CD4-positive, alpha-beta T cell (primary cell): ENCODE results near the gene SNORC. TPM values are rescaled to one million over a fixed set of nuclear protein-coding genes. Genes with fewer than 3 reads are reported as not detected.

Experiments
- ATAC-seq: fragments of 200-7000 bp; cut with Tn5 transposase; one replicate; pipeline ENCODE4 v1.10.0; 2022; ENCODE audit warnings: mild to moderate bottlenecking; ENCODE audit not compliant: poor library complexity
- CTCF ChIA-PET: fragments of 350-600 bp; sonication (Branson Sonifier 250); formaldehyde crosslinking; loops from one replicate; lab custom pipeline; 2021; ENCODE audit warnings: antibody characterized with exemption, inconsistent platforms; lab: Charles Lee
- POLR2A ChIA-PET: fragments of 350-600 bp; sonication (Branson Sonifier 250); formaldehyde crosslinking; loops from one replicate; lab custom pipeline; 2021; ENCODE audit warnings: antibody characterized with exemption, inconsistent platforms; lab: Charles Lee
- DNase-seq, 14 experiments: peaks; one replicate each; pipeline ENCODE4 v3.0.0-alpha.2; 2013 to 2020; ENCODE audit warnings: mixed read lengths in 2 of 14
- H3K27ac ChIP-seq, 2 donors: one replicate each; pipeline versions ENCODE4 v1.5.1 to v1.7.0; 2013; ENCODE audit warnings: low read length in 2 of 2, low read depth in 1 of 2, mild to moderate bottlenecking in 1 of 2
- H3K27me3 ChIP-seq, 2 experiments: 1 replicate in 1 of 2; 2 replicates in 1 of 2; pipeline versions ENCODE4 v1.6.1 to v1.7.0; 2013; ENCODE audit warnings: low read length in 2 of 2, control low read depth in 1 of 2, mild to moderate bottlenecking in 1 of 2, moderate library complexity in 1 of 2; ENCODE audit not compliant: insufficient read depth in 2 of 2, control insufficient read depth in 1 of 2
- H3K36me3 ChIP-seq: one replicate; pipeline ENCODE4 v1.6.1; 2013; ENCODE audit warnings: low read length, control low read depth; ENCODE audit not compliant: insufficient read depth
- H3K4me1 ChIP-seq: one replicate; pipeline ENCODE4 v1.6.1; 2013; ENCODE audit warnings: low read length, control low read depth; ENCODE audit not compliant: insufficient read depth
- H3K4me3 ChIP-seq: one replicate; pipeline ENCODE4 v1.5.1; 2013; ENCODE audit warnings: mild to moderate bottlenecking, low read length, moderate library complexity
- H3K9me3 ChIP-seq, 2 experiments: 1 replicate in 1 of 2; 2 replicates in 1 of 2; pipeline versions ENCODE4 v1.6.1 to v1.7.0; 2013; ENCODE audit warnings: low read length in 2 of 2, mild to moderate bottlenecking in 2 of 2, control low read depth in 1 of 2, moderate library complexity in 1 of 2; ENCODE audit not compliant: control insufficient read depth in 1 of 2, insufficient read depth in 1 of 2
- H3K27ac Mint-ChIP-seq: one replicate; pipeline ENCODE4 v1.8.0; 2020; ENCODE audit warnings: mixed read lengths
- H3K27me3 Mint-ChIP-seq: one replicate; pipeline ENCODE4 v1.8.0; 2021; ENCODE audit warnings: mixed read lengths
- H3K36me3 Mint-ChIP-seq: one replicate; pipeline ENCODE4 v1.8.0; 2021; ENCODE audit warnings: low read depth, mixed read lengths
- H3K4me1 Mint-ChIP-seq: one replicate; pipeline ENCODE4 v1.8.0; 2021; ENCODE audit warnings: low read depth, mixed read lengths
- H3K4me3 Mint-ChIP-seq: one replicate; pipeline ENCODE4 v1.8.0; 2020; ENCODE audit warnings: mild to moderate bottlenecking, mixed read lengths
- H3K9me3 Mint-ChIP-seq: one replicate; pipeline ENCODE4 v1.8.0; 2020; ENCODE audit warnings: mixed read lengths
- intact Hi-C, 2 experiments: fragments of 100-400 bp; cut with DNase I in 1 of 2; cut with micrococcal nuclease in 1 of 2; formaldehyde crosslinking; loops; one replicate each; pipeline versions ENCODE4 v1.15.1 to v1.9.0; 2023 to 2025; cut with DNase I, micrococcal nuclease
- total RNA-seq, 174 experiments: library from RNA in 2 of 174; stranded (reverse) in 2 of 174; gene quantifications; one replicate each; pipeline ENCODE4 v1.2.3 and lab custom pipeline; 2021 to 2026
- TF ChIP-seq, protein P1 (sequence below): fragments of 200-600 bp; IDR thresholded peaks from one replicate; pipeline ENCODE4 v1.8.0; 2022; ENCODE audit warnings: antibody characterized with exemption, mild to moderate bottlenecking

Gene SNORC
- total RNA-seq, 2 experiments from 2014 or later, result 1.2 TPM

DNA sequence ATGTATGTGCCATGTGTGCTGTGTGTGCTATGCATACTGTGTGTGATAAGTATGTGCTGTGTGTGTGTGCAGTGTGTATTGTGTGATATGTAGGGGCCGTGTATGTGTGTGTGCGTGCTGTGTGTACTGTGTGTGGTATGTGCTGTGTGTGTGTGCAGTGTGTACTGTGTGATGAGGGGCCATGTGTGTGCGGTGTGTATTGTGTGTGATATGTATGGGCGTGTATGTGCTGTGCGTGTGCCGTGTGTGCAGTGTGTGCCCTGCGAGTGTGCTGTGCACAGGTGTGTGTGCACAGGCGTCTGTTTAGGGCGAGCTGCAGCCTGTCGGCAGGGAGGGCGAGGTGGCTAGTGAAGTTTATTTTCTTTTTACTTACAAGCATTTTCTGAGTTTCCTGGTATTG lies 16.1 kb downstream of the SNORC start:
- TF ChIP-seq, protein P1, sequence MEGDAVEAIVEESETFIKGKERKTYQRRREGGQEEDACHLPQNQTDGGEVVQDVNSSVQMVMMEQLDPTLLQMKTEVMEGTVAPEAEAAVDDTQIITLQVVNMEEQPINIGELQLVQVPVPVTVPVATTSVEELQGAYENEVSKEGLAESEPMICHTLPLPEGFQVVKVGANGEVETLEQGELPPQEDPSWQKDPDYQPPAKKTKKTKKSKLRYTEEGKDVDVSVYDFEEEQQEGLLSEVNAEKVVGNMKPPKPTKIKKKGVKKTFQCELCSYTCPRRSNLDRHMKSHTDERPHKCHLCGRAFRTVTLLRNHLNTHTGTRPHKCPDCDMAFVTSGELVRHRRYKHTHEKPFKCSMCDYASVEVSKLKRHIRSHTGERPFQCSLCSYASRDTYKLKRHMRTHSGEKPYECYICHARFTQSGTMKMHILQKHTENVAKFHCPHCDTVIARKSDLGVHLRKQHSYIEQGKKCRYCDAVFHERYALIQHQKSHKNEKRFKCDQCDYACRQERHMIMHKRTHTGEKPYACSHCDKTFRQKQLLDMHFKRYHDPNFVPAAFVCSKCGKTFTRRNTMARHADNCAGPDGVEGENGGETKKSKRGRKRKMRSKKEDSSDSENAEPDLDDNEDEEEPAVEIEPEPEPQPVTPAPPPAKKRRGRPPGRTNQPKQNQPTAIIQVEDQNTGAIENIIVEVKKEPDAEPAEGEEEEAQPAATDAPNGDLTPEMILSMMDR, result no peak
- H3K4me3 ChIP-seq, result no peak overlapping the region
- H3K27me3 ChIP-seq, result peaks cover 3 to 6% of the 10 kb centered on the region in 2 experiments
- CTCF ChIA-PET, result no interaction called here
- Mint-ChIP-seq H3K4me3 (no peak overlapping the region), H3K36me3 (no peaks in the 10 kb centered on the region), H3K9me3 (no peaks in the 10 kb centered on the region), H3K27me3 (peaks cover 10% of the 10 kb centered on the region), H3K4me1 (no peaks in the 10 kb centered on the region), H3K27ac (no peak overlapping the region)
- no peak overlapping the region for H3K27ac ChIP-seq
- H3K4me1 ChIP-seq, result no peaks in the 10 kb centered on the region
- H3K36me3 ChIP-seq, result no peaks in the 10 kb centered on the region
- no peak for ATAC-seq
- H3K9me3 ChIP-seq, result no peaks in the 10 kb centered on the region
- DNase-seq, result no peak
- POLR2A ChIA-PET, result no interaction called here
- intact Hi-C loops, result no loop called here

DNA sequence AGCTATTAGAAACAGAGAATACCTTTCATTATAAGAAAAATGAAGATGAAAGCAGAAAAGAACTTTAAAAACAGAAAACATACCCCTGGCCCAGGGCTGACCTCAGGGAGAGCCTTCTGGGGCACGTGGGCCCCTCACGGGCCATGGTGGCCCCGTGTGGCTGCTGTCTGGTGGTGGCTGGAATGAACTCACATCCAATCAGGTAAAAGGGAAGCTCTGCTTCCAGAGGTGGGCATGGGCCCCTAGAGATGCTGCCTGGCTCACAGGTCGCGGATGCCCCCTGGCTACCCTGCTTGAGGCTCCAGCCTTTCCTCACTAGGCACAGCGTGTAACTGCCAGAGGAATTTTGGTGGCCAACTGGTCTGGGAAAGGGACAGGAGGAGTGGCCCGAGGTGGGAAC lies 16.6 kb downstream of the SNORC start:
- POLR2A ChIA-PET, result no interaction called here
- no peak for DNase-seq

DNA sequence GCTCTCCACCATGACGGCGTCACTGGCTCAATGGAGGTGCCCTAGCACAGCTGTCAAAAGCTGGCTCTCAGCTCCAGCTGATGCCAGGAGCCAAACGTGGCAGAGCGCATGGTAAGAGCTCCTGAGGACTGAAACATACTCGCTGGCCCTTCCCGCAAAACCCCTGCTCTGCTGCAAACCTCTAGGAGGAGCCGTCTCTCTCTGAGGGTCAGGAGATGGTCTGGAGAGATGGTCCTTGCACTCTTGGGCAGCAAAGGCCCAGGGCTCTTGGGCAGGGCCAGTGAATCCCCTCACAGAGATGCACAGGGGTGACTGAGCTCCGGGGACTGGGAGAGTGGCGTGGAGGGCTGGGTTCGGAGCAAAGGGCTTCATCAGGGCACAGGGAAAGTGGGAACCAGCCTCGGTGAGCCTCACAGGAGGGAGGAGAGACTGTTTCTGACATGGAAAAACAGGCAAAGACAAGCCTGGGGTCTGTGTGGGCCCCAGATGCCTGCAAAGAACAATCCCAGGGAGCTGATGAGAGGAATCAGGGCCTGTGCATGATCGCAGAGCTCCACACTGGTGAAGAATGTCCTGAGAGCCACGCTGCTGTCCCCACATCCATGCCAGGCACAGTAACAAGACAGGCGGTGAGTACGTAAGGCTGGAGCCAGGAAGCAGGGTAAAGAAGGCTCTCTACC lies 17.2 kb downstream of the SNORC start:
- Mint-ChIP-seq H3K9me3 (no peaks in the 10 kb centered on the region), H3K4me3 (no peak overlapping the region), H3K27me3 (peaks cover 14% of the 10 kb centered on the region), H3K4me1 (no peaks in the 10 kb centered on the region), H3K36me3 (no peaks in the 10 kb centered on the region), H3K27ac (no peak overlapping the region)
- Histone ChIP-seq H3K4me3 (no peak overlapping the region), H3K27me3 (peaks cover 3 to 12% of the 10 kb centered on the region in 2 experiments), H3K9me3 (no peaks in the 10 kb centered on the region), H3K36me3 (no peaks in the 10 kb centered on the region), H3K4me1 (no peaks in the 10 kb centered on the region), H3K27ac (no peak overlapping the region)
- CTCF ChIA-PET, result no interaction called here
- intact Hi-C loops, result no loop called here
- ATAC-seq (no peak), DNase-seq (peak in 1 of 14 experiments; percentile 1)
- TF ChIP-seq, protein P1, result no peak
- POLR2A ChIA-PET, result no interaction called here

More for the DNA sequence above, 16.6 kb downstream of the SNORC start:
- ATAC-seq, result no peak
- H3K27me3 ChIP-seq, result peaks cover 3 to 8% of the 10 kb centered on the region in 2 experiments
- TF ChIP-seq, protein P1, result no peak
- Mint-ChIP-seq H3K9me3 (no peaks in the 10 kb centered on the region), H3K27ac (no peak overlapping the region), H3K36me3 (no peaks in the 10 kb centered on the region), H3K4me1 (no peaks in the 10 kb centered on the region), H3K4me3 (no peak overlapping the region), H3K27me3 (peaks cover 10% of the 10 kb centered on the region)
- no peaks in the 10 kb centered on the region for H3K36me3 ChIP-seq
- H3K27ac ChIP-seq, result no peak overlapping the region
- H3K4me3 ChIP-seq, result no peak overlapping the region
- no peaks in the 10 kb centered on the region for H3K9me3 ChIP-seq
- CTCF ChIA-PET, result no interaction called here
- intact Hi-C loops, result no loop called here
- no peaks in the 10 kb centered on the region for H3K4me1 ChIP-seq
